Body of pancreas (tissue), 4 donors: Measurements from ENCODE around the gene PITRM1. TPM values are rescaled to one million over a fixed set of nuclear protein-coding genes. Genes with fewer than 3 reads are reported as not detected.

Experiments used
- ATAC-seq: fragments of 150-250 bp; one replicate; pipeline ENCODE4 v1.9.1; 2016
- DNase-seq, 4 donors: peaks; one replicate each; pipeline ENCODE4 v3.0.0-alpha.2; 2019
- H3K27ac ChIP-seq, 4 donors: fragments of 200-600 bp; sonication (generic); 1 replicate in 3 of 4; 2 replicates in 1 of 4; pipeline versions ENCODE4 v1.5.1 to v1.6.1; 2016 to 2019; ENCODE audit warnings: mild to moderate bottlenecking in 1 of 4, mixed read lengths in 1 of 4, moderate library complexity in 1 of 4
- H3K27me3 ChIP-seq, 2 donors: fragments of 200-600 bp; sonication (generic); one replicate each; pipeline ENCODE4 v1.6.0; 2016; ENCODE audit warnings: mild to moderate bottlenecking in 1 of 2
- H3K36me3 ChIP-seq, 2 donors: fragments of 200-600 bp; sonication (generic); replicated peaks in 1 of 2; 2 replicates each; pipeline ENCODE4 v1.5.1; 2016; ENCODE audit warnings: low read depth in 2 of 2; ENCODE audit not compliant: insufficient read depth in 1 of 2
- H3K4me1 ChIP-seq: fragments of 200-600 bp; sonication (generic); one replicate; pipeline ENCODE4 v1.6.0; 2016
- H3K4me3 ChIP-seq, 2 donors: fragments of 200-600 bp; sonication (generic); 1 replicate in 1 of 2; 2 replicates in 1 of 2; pipeline ENCODE4 v1.5.1; 2016 to 2019
- H3K9me3 ChIP-seq, 3 donors: fragments of 200-600 bp; sonication (generic); 1 replicate in 2 of 3; 2 replicates in 1 of 3; pipeline ENCODE4 v1.5.1; 2016
- CTCF ChIP-seq, 7 experiments: fragments of 450-650 bp in 4 of 7; fragments of 200-600 bp in 3 of 7; sonication (generic) in 3 of 7; IDR thresholded peaks; one replicate each; pipeline ENCODE4 v1.5.1; 2016 to 2019; ENCODE audit warnings: antibody characterized with exemption in 7 of 7
- POLR2A ChIP-seq, 3 donors: fragments of 450-650 bp; IDR thresholded peaks; one replicate each; pipeline ENCODE4 v1.6.1; 2016; ENCODE audit warnings: antibody characterized with exemption in 3 of 3, mild to moderate bottlenecking in 2 of 3
- WGBS, 2 donors: methylation state at CpG; one replicate each; pipeline ENCODE4 v1.1.5; 2017; 5-methylcytosine and 5-hydroxymethylcytosine counted together
- intact Hi-C: fragments of 100-400 bp; cut with DNase I; formaldehyde crosslinking; loops from one replicate; pipeline ENCODE4 v1.15.1; 2023
- total RNA-seq, 2 donors: library from RNA; depleted of rRNA; stranded (reverse); fragments of >200 nt; gene quantifications; one replicate each; pipeline ENCODE4 v1.1.0, GENCODE V29; 2016

PITRM1 gene
- total RNA-seq, 2 donors from 2014 or later, result 34.9 to 45.4 TPM

GRCh38 chr10:3148994-3149393, 23.6 kb downstream of the PITRM1 start:
- Histone ChIP-seq H3K27me3 (no peaks in the 10 kb centered on the region), H3K27ac (no peak overlapping the region), H3K9me3 (no peaks in the 10 kb centered on the region), H3K36me3 (peaks cover 24 to 49% of the 10 kb centered on the region in 2 donors), H3K4me3 (no peak overlapping the region), H3K4me1 (no peaks in the 10 kb centered on the region)
- WGBS, 2 donors, result 80 to 85% methylated on average over 9 of the region's 9 CpGs
- no peak for ATAC-seq
- no peak for TF ChIP-seq POLR2A (IDR thresholded peaks at IDR 0.05)
- no peak for TF ChIP-seq CTCF (IDR thresholded peaks at IDR 0.05)
- intact Hi-C loops, result no loop called here
- DNase-seq, result peak in 1 of 4 donors; percentile 26

DNA sequence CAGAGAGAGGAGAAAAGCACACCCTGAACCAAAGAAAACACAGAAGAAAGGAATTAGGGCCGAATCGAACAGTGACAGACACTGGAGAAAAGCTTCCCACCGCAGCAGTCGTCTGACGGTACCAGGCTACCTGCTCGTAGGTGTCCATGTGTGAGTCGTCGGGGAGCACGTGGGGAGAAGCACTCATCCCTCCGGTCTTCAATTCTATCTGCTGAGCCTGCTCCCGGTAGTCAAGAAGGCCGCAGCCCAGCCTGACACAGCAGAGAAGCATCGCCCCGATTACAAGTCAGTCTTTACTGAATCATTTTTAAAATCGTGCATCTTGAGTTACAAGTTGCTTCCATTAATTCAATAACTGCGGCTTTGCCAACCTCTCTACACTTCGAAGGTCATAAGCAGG, 24.5 kb downstream of the PITRM1 start:
- intact Hi-C loops, result no loop called here
- no peak for TF ChIP-seq POLR2A (IDR thresholded peaks at IDR 0.05)
- TF ChIP-seq CTCF (IDR thresholded peaks at IDR 0.05), result no peak
- H3K36me3 ChIP-seq, result peaks cover 19 to 53% of the 10 kb centered on the region in 2 donors

DNA sequence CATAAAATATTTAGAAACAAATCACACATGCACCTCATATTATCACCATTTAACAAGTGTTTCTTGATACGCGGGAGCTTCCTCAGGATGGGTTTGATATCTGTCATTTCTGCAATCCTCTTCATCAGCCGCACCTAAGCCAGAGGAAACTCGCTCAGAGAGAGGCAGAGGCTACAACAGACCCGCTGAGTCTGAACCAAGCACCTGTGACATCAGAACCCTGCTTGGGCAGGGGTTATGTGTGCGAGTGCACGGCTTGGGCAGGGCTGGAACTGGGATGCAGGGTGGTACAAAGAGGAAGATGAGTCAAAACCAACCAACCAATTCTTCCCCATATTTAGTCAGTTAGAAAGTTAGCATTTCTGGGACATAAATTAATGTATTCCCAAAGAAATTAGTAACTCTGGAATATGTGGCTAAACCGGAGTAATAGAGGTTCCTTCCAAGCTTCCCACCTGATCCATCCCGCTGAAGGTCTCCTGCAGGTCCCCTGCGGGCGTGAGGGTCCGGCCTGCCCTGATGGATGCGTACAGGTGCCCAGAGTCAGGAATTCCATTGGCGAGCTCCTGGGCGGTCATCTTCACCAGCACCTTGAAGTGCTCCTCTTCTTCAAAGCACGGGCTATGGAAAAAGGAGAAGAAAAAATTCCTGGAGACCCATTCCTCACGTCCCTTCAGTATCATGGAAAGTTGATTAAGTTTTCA, 25.3 kb downstream of the PITRM1 start:
- WGBS, 2 donors, result 90 to 91% methylated on average over 17 of the region's 17 CpGs
- H3K4me1 ChIP-seq, result no peaks in the 10 kb centered on the region
- no peak overlapping the region for H3K27ac ChIP-seq
- no peak overlapping the region for H3K4me3 ChIP-seq
- H3K27me3 ChIP-seq, result no peaks in the 10 kb centered on the region
- no peaks in the 10 kb centered on the region for H3K9me3 ChIP-seq
- H3K36me3 ChIP-seq, result peaks cover 19 to 59% of the 10 kb centered on the region in 2 donors
- TF ChIP-seq CTCF (IDR thresholded peaks at IDR 0.05) (no peak), POLR2A (IDR thresholded peaks at IDR 0.05) (no peak)
- ATAC-seq (no peak), DNase-seq (no peak)
- intact Hi-C loops, result no loop called here

More for the DNA sequence above, 24.5 kb downstream of the PITRM1 start:
- Histone ChIP-seq H3K27ac (no peak overlapping the region), H3K9me3 (no peaks in the 10 kb centered on the region), H3K27me3 (no peaks in the 10 kb centered on the region), H3K4me3 (no peak overlapping the region), H3K4me1 (no peaks in the 10 kb centered on the region)
- ATAC-seq, result no peak
- 82 to 83% methylated on average over 17 of the region's 17 CpGs for WGBS, 2 donors
- no peak for DNase-seq

- WGBS, 2 donors, result 96 to 97% methylated on average over 8 of the region's 8 CpGs
- H3K9me3 ChIP-seq, result no peaks in the 10 kb centered on the region
- peaks cover 19 to 61% of the 10 kb centered on the region in 2 donors for H3K36me3 ChIP-seq
- TF ChIP-seq POLR2A (IDR thresholded peaks at IDR 0.05), result no peak
- TF ChIP-seq CTCF (IDR thresholded peaks at IDR 0.05), result no peak
- DNase-seq, result no peak
- no peaks in the 10 kb centered on the region for H3K27me3 ChIP-seq
- H3K27ac ChIP-seq, result no peak overlapping the region
- ATAC-seq, result no peak
- H3K4me3 ChIP-seq, result no peak overlapping the region
- H3K4me1 ChIP-seq, result no peaks in the 10 kb centered on the region
- intact Hi-C loops, result no loop called here
These were observed 26.3 kb downstream of the PITRM1 start for GRCh38 chr10:3146289-3146688.

GRCh38 chr10:3145366-3145765, 27.2 kb downstream of the PITRM1 start:
- 97 to 98% methylated on average over 18 of the region's 18 CpGs for WGBS, 2 donors
- Histone ChIP-seq H3K4me1 (no peaks in the 10 kb centered on the region), H3K27ac (no peak overlapping the region), H3K9me3 (no peaks in the 10 kb centered on the region), H3K36me3 (peaks cover 15 to 58% of the 10 kb centered on the region in 2 donors), H3K27me3 (no peaks in the 10 kb centered on the region), H3K4me3 (no peak overlapping the region)
- TF ChIP-seq CTCF (IDR thresholded peaks at IDR 0.05) (no peak), POLR2A (IDR thresholded peaks at IDR 0.05) (no peak)
- intact Hi-C loops, result no loop called here
- DNase-seq, result no peak
- ATAC-seq, result no peak
